Stimulated activated CD8-positive, alpha-beta memory T cell treated with anti-CD3 and anti-CD28 coated beads, Interleukin-7, amount 100 ng/mL, for 24 hours (primary cell): ENCODE results near the gene MB21D2.

Experiments used
- DNase-seq: peaks from one replicate; pipeline ENCODE4 v3.0.0-alpha.2; 2020; ENCODE audit warnings: low read depth

Gene MB21D2

DNA sequence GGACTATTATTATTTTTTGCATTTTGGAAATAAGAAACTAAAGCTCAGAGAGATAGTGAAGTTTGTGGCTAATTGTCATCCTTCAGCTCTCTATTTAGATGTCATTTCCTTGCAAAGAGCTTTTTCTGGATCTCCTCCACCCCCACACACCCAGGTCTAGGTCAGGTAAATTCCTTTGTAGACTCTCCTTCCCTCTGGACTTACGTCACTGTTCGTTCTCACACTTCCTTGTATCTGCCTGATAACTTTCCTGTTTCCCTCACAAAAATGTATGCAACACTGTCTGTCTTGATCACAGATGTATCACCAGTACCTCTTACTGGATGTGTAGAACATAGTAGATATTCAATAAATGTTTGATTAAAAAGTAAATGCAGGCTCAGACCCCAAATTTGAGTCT lies 6.1 kb upstream of the MB21D2 start:
- DNase-seq: no peak

- DNase-seq: no peak
Observed at GRCh38 chr3:192921793-192922192, 4.1 kb upstream of the MB21D2 start.

- DNase-seq: no peak
Observed at GRCh38 chr3:192920411-192920810, 2.8 kb upstream of the MB21D2 start.

- DNase-seq: no peak
Observed at GRCh38 chr3:192919901-192920300, 2.2 kb upstream of the MB21D2 start.

DNA sequence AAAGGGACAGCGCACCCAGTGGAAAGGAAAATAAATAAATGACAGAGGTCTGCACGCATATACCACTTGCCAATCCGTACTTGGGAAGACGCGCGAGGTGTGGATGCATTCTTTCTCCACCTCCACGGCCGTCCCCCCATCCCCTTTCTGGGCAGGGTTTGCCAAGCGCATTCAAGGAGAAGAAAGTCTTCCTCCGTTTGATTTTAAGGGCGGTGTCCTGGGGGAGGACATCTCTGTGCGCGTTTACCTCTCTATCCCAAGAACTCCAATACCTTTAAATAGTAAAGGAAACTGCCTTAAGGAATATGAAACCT lies 576 bp upstream of the MB21D2 start:
- DNase-seq: no peak

DNA sequence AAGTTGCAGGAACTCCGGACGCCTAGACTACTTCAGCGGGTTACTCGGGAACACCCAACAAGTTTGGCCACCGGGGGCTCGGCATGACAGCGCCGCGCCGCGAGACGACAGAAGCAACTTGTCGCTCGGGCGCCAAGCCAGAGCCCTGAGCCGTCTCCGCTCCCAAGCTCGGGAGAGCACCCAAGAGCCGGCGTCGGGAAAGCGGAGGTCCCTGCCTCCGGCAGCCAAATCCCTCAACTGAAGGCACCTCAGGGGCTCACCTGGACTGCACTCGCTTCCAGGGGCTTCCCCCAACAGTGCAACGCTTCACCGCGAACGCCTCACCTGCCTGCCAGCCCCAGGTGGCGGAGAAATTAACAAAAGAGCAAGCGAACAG lies 640 bp downstream of the MB21D2 start:
- no peak for DNase-seq

- no peak for DNase-seq
Observed at GRCh38 chr3:192916371-192917027, 1.2 kb downstream of the MB21D2 start.

- no peak for DNase-seq
Observed at GRCh38 chr3:192915722-192916121, 1.9 kb downstream of the MB21D2 start.

DNA sequence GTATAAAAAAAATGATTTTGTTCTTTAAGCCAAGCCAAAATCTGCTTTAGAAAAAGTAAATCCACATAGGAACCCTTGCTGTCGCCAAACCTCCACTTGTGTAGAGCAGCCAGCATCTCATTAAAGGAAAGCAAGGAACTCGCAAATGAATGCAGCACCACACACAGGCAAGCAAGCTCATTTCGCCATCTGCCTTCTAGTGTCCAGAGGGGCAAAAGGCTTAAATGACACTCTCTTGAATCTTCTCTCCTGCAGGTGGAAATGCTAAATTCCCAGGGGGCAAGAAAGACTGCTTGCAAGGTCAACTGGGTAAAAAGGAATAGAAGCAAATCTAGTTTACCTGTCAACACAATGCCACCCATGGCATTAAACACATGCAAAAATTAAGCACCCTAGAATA lies 2.4 kb downstream of the MB21D2 start:
- no peak for DNase-seq

- no peak for DNase-seq
Observed at GRCh38 chr3:192914848-192915247, 2.8 kb downstream of the MB21D2 start.

- no peak for DNase-seq
Observed at GRCh38 chr3:192913540-192913939, 4.1 kb downstream of the MB21D2 start.

DNA sequence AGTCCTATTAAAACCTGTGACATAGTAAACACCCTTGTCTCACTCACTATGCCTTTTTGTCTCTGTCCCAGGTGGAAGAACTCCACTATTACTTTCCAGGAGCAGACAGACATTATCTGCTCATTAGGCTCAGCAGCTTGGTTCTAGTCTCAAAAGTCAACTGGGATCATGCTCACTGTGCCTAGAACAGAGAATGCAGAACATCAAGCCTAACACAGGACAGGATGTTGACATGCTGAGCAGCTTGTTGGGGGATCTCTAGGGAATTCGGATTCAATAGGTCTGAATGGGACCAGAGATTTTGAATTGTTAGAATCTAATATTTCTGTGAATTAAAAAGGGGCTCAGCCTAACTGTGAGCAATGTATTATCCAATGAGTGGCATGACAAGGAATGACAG lies 6.4 kb downstream of the MB21D2 start:
- DNase-seq: no peak

DNA sequence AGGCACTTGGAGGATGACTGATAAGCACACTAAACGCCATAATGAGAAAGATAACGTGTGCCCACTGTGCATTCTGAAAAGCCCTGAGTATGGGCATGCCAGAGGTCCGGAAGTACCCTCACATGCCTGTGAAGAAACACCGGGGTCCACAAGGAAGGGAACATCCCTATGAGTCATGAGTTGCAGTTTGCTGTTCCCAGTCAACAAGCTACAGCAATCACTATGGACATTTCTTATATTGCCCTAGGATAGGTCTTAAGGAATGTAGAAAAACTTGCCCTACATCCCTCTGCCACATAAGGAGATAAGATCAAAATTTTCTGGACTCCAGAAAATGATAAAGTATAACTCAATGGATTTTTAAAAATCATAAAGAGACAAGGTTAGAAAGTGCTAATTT lies 9.9 kb downstream of the MB21D2 start:
- no peak for DNase-seq

- DNase-seq: no peak
Observed at GRCh38 chr3:192906940-192907339, 10.7 kb downstream of the MB21D2 start.

GRCh38 chr3:192905980-192906678 lies 11.5 kb downstream of the MB21D2 start:
- no peak for DNase-seq

GRCh38 chr3:192904632-192905289 lies 12.9 kb downstream of the MB21D2 start:
- DNase-seq: no peak

DNA sequence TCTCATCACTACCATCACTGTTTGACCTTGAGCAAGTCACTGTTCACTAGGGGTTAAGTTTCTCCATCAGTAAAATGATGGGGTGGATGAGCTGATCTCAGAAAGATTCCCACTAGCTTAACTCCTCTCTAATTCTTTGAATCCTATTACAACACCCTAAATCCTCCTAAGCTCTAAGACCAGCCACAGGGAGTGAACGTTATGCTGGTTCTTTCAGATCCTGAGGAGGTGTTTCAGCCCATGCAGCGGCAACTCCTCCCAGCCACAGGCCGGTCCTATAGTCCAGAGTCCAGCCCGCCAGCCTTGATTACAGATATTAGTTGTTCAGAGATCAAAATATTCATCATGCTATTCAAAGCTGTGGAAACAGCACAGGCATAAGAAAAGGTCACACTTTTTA lies 15.1 kb downstream of the MB21D2 start:
- no peak for DNase-seq

DNA sequence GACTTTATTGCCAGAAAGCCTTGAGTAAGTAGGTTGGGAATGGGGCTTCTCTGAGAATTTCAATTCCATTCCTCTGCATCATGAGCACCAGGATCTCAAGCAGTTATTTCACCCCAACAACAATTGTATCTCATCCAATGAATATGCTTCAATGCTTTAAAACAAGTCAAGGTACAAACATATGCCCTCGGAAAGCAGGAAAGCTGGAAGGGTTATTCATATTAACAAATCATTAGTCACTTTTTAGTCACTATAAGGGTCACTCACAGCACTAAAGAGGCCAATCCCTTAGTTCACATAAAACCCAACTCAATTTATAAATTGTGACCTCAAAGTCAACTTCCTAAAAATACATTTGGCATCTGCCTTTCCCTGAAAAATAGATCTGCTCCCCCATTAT lies 16.2 kb downstream of the MB21D2 start:
- DNase-seq: no peak

DNA sequence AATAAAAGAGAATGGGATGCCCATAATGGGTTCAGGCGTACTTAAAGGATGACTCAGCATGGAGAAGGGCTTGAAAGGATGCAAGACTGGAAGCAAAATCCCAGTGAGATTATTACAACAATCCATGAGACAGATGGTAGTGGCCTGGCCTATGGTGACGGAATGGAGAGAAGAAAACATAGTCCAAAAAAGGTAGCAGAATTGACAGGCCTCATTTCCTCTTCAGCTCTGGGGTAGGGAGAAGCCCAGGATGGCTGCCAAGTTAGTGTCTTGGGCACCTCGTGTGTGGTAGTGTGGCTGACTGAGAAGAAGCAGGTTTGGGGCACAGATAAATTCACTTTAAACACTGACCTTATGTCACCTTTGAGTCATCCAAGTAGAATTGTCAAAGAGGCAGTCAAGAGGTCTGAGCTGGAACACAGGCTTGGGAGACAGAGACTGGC lies 18.1 kb downstream of the MB21D2 start:
- DNase-seq: no peak

DNA sequence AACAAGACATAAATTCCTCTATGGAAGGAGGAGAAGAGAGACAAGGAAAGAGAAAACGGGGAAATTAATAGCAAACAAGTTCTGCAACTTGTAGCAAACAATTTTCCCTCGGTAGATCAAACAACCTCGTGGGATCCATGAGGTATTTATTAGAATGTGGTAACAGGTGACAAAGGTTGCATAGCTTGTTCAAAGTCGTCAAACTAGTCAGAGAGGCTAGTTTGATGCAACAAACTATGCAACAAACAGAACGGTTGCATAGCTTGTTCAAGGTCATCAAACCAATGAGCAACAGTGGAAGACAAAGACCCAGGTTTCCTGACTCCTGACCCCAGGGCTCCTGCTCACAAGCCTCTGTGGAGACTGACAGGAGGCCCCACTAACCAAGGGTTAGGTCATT lies 20.7 kb downstream of the MB21D2 start:
- no peak for DNase-seq

DNA sequence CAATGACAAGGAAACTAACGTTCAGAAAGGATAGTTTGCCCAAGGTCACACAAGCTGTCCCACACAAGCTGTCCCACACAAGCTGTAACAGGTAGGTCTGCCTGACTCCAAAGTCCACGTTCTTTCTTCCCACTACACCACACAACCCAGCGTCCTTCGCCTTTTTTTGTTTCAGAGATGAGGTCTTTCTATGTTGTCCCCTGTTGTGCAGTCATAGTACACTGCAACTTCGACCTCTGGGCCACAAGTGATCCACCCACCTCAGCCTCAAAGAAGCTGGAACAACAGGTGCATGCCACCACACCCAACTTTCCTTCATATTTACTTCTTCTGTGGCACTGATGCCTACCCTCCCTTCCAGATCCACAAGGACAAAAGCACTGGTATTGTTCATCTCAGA lies 21.4 kb downstream of the MB21D2 start:
- no peak for DNase-seq

DNA sequence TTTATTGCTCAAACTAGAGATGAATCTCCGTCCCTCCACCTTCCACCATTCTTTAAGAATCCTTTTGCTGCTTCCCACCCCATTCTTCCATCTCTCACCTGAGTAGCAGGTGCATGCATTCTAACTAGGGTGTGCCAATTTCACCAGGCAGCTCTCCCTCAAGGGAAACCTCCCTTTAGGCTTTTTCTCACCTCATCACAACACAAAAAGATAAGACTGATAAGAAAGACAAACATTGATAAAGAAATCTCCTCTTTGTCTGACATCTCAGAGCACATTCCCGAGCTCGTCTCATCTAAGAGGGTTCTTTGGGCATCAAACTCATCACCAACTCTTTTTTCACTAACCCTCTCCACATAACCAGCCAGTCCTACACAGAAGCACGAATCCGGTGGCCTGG lies 23.0 kb downstream of the MB21D2 start:
- no peak for DNase-seq

DNA sequence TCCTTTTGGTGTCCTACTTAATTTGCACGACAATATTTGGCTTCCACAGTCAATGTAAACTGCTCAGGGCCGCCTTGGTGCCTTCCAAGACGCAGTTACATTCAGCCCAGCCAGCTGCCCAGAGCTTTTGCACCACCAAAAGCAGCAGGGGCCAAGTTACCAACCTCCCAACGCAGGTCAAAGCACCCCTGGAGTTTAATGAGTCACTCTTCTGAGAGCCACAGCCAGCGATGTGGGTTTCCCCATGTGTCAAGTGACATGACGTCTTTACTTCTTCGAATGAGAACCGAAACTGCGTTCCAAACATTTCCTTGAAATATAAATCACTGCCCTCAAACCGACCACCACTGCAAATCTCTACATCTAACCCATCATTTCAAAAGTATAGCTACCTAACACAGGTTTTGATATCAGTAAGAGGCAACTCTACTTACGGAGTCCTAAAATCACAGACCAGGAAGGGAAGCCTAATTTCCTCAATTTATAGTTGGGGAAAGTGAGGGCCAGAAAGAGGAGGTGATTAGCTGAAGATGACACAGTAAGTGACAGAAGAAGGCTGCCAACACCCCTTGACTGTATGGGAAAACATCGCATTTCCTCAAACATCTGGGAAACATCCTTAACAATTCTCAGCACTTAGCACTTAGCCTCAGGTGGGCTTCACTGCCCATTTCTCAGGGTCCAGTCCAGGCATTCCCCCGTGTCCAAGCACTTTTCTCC lies 24.5 kb downstream of the MB21D2 start:
- peak; percentile 12 for DNase-seq
